Memory B cell (primary cell): ENCODE data around the gene ARID3A.
A peak's percentile ranks its signal among the peaks of the same experiment; 100 is the strongest.

ENCODE experiments used
- ATAC-seq: fragments of 150-1000 bp; cut with Tn5 transposase; 2 replicates; pipeline ENCODE4 v1.10.0; 2021; ENCODE audit warnings: low read depth, mild to moderate bottlenecking, moderate library complexity
- DNase-seq, 2 donors: peaks; one replicate each; pipeline ENCODE4 v3.0.0; 2022; ENCODE audit warnings: low spot score in 2 of 2
- H3K27ac Mint-ChIP-seq: one replicate; pipeline ENCODE4 v1.8.0; 2022; ENCODE audit warnings: mild to moderate bottlenecking, moderate library complexity, mixed read lengths
- H3K27me3 Mint-ChIP-seq: one replicate; pipeline ENCODE4 v1.8.0; 2022; ENCODE audit warnings: mixed read lengths
- H3K36me3 Mint-ChIP-seq: one replicate; pipeline ENCODE4 v1.8.0; 2022; ENCODE audit warnings: mild to moderate bottlenecking, mixed read lengths
- H3K4me1 Mint-ChIP-seq: one replicate; pipeline ENCODE4 v1.8.0; 2022; ENCODE audit warnings: mixed read lengths
- H3K4me3 Mint-ChIP-seq: one replicate; pipeline ENCODE4 v1.8.0; 2022; ENCODE audit warnings: mild to moderate bottlenecking, moderate library complexity, mixed read lengths
- H3K9me3 Mint-ChIP-seq: one replicate; pipeline ENCODE4 v1.8.0; 2022; ENCODE audit warnings: mixed read lengths

ARID3A gene

DNA sequence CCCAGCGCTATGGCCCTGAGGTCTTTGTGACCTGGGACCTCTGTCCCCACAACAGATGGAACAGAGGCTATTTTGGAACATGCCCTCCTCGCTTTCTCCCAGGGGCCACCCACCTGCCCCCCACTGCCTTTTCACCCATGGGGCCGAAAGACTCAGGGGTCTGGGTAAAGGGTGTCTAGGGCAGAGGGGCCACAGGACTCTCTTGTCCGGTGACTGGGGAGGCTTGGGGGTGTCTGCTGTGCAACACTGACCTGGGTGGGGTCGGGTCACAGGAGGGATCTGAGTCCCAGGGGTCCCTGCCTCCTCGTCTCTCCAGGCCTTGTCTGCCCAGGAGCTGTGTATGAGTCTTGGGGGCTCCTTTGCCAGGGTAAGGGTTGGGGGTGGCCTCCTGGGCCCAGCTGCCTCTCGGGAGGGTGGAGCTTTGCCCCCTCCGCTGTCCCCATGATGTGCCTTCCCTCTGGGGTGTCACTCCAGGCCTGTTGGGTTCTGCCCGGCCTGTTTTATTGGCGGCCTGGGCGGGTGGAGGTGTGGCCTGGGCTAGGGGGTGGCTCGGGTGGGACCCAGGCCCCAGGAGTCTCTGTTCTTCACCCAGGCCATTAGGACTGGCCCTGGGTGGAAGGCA lies 2.1 kb downstream of the ARID3A start:
- Mint-ChIP-seq H3K4me1 (peaks cover 8% of the 10 kb centered on the region), H3K27me3 (no peaks in the 10 kb centered on the region), H3K27ac (peak overlapping the region; percentile 41), H3K9me3 (no peaks in the 10 kb centered on the region), H3K36me3 (no peaks in the 10 kb centered on the region), H3K4me3 (peak overlapping the region; percentile 46)
- ATAC-seq (no peak), DNase-seq (no peak)

DNA sequence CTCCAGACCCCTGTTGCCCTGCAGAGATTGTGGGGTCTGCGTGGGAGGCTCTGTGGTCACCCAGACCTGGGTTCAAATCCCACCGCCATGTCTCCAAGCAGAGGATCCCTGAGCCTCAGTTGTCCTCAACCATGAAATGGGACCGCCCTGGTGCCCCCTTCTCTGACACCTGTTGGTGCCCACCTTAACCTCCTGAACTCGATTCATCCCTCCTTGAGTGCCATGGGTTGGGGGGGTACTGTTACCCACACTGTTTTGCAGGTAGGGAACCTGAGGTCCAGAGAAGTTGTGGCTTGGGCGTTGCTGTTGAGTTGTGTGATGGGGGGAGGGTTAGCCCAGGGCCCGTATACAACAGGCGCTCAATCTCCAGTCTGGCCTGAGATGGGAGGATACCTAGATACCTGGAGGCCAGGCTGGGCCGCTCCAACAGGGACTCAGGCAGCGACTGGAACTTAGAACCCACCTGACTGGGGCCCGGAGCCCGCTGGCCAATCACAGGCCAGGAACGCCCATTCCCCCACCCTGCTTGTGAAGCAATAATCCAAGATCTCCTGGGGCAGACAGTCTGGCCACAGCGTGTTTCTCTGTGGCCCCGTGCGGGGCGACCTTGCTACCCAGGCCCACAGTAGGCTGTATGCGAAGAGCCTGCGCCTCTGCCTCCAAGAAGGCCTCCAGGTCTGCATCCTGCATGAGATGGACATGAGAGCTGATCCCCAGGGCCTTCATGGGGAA lies 2.8 kb downstream of the ARID3A start:
- DNase-seq (no peak), ATAC-seq (no peak)
- Mint-ChIP-seq H3K9me3 (no peaks in the 10 kb centered on the region), H3K27ac (peak overlapping the region; percentile 41), H3K4me3 (peak overlapping the region; percentile 11), H3K4me1 (peaks cover 11% of the 10 kb centered on the region), H3K36me3 (no peaks in the 10 kb centered on the region), H3K27me3 (no peaks in the 10 kb centered on the region)

DNA sequence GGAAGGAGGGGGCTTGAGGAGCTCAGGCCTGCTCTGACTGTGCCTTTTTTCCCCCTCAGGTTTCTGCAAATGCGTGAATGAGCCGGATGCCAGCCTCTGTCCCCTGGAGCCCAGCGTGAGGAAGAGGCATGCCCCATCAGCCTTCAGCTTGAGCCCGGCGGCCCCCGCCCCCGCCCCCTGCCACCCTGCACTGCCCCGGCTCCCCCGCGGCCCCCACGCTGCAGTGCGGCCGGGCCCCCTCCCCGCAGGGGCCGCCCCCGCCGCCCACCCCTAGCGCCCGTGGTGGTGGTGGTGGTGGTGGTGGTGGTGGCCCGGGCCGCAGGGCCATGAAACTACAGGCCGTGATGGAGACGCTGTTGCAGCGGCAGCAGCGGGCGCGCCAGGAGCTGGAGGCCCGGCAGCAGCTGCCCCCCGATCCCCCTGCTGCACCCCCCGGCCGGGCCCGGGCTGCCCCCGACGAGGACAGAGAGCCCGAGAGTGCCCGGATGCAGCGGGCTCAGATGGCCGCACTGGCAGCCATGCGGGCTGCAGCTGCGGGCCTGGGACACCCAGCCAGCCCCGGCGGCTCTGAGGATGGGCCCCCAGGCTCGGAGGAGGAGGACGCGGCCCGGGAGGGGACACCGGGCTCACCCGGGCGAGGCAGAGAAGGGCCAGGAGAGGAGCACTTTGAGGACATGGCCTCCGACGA lies 3.5 kb downstream of the ARID3A start:
- Mint-ChIP-seq H3K27me3 (no peaks in the 10 kb centered on the region), H3K36me3 (no peaks in the 10 kb centered on the region), H3K4me1 (peaks cover 11% of the 10 kb centered on the region), H3K27ac (no peak overlapping the region), H3K4me3 (no peak overlapping the region), H3K9me3 (no peaks in the 10 kb centered on the region)
- DNase-seq (no peak), ATAC-seq (no peak)

DNA sequence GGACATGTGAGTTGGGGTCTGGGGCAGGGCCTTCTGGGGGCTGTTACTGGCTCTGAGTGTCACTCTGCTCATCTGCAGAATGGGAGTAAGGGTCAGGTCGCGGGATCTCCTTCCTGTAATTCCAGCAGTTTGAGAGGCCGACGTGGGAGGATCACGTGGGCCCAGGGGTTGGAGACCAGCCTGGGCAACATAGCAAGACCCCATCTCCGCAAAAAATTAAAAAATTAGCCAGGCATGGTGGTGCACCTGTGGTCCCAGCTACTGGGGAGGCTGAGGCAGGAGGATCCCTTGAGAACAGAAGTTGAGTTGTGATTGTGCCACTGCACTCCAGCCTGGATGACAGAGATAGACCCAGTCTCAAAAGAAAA lies 4.0 kb downstream of the ARID3A start:
- Mint-ChIP-seq H3K27ac (no peak overlapping the region), H3K27me3 (no peaks in the 10 kb centered on the region), H3K4me1 (peaks cover 9% of the 10 kb centered on the region), H3K4me3 (no peak overlapping the region), H3K36me3 (no peaks in the 10 kb centered on the region), H3K9me3 (no peaks in the 10 kb centered on the region)
- ATAC-seq (no peak), DNase-seq (no peak)

DNA sequence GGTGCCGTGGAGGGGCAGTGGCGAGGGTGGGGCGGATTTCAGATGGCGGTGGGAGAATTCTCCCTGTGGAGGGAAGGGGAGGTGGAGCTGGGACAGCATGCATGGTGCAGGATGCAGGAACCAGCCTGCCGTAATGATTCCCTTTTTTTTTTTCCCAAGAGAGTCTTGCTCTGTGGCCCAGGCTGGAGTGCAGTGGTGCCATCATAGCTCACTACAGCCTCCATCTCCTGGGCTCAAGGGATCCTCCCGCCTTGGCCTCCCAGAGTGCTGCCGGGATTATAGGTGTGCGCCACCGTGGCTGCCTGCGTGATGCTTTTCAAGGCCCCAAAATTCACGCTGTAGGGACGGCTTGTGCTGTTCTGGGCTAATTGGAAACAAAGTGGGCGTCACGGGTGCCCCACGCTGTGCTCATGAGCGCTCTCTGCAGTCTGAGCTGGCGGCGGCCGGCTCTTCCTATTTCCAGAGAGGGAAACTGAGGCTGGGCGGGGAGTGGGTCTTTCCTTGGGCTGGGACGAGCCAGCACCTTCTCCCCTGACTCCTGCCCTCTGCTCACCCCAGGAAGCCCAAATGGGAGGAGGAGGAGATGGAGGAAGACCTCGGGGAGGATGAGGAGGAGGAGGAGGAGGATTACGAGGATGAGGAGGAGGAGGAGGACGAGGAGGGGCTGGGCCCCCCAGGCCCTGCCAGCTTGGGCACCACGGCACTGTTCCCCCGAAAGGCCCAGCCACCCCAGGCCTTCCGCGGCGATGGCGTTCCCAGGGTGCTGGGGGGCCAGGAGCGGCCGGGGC lies 6.2 kb downstream of the ARID3A start:
- ATAC-seq (no peak), DNase-seq (no peak)
- Mint-ChIP-seq H3K9me3 (no peaks in the 10 kb centered on the region), H3K36me3 (peaks cover 2% of the 10 kb centered on the region), H3K27me3 (no peaks in the 10 kb centered on the region), H3K27ac (peak overlapping the region; percentile 88), H3K4me3 (peak overlapping the region; percentile 55), H3K4me1 (peaks cover 13% of the 10 kb centered on the region)

DNA sequence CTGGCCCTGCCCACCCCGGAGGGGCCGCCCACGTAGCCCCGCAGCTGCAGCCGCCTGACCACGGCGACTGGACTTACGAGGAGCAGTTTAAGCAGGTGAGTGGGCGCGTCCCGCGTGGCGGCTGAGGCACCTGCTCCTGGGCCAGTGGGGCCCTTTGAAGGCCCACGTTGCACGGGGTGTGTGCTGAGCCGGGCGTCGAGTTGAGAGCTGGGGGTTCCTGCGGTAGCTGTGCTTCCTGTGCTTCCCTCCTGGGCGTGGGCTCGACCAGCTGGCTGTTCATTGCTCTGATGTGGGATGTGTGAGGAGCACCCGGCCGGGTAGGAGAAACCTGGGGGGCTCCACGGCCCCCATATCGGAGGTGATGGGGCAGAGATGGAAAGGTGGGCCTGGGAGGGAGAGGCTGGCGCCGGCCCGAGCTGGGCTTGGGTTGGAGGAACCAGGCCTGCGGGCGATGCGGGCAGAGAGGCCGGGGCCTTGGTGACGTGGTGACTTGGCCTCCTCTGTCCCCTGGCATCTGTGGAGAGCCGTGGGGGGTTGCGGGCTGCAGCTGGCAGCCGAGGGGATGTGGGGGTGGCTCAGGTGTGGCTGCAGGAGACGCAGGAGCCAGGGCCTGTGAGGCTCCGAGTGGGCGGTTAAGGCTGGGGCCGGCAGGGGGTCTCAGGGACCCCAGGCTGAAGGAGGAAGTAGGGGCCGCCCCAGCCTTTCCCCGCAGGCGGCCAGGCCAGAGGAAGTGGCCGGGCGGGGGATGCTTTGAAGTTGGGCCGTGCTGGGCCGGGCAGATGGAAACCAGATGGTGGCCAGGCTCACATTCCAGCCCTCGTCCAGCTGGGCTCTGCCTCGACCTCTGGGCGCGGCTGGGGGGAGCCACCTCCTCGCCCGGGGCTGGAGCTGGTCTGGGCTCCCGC lies 7.1 kb downstream of the ARID3A start:
- H3K27me3 Mint-ChIP-seq: no peaks in the 10 kb centered on the region
- no peaks in the 10 kb centered on the region for H3K9me3 Mint-ChIP-seq
- peak overlapping the region; percentile 79 for H3K4me3 Mint-ChIP-seq
- peak overlapping the region; percentile 88 for H3K27ac Mint-ChIP-seq
- H3K4me1 Mint-ChIP-seq: peaks cover 17% of the 10 kb centered on the region
- peaks cover 6% of the 10 kb centered on the region for H3K36me3 Mint-ChIP-seq
- ATAC-seq (peak; percentile 74), DNase-seq (no peak)

DNA sequence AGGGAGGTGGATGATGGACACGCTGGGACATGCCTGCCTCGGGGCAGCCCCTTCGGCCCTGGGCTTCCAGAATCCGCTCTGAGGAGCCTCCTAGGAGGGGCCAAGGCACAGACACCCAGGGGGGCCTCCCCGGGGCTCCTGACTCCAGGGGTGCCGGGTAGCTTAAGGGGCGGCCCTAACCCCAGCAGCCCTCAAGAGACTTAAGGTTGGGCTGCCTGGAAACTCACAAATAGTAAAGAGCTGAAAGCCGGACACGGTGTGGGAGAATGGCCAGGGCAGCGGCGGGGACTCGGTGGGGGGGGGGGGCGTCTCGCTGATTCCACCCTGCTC lies 7.7 kb downstream of the ARID3A start:
- Mint-ChIP-seq H3K27me3 (no peaks in the 10 kb centered on the region), H3K4me3 (no peak overlapping the region), H3K4me1 (peaks cover 17% of the 10 kb centered on the region), H3K9me3 (no peaks in the 10 kb centered on the region), H3K27ac (no peak overlapping the region), H3K36me3 (peaks cover 6% of the 10 kb centered on the region)
- ATAC-seq (no peak), DNase-seq (no peak)

DNA sequence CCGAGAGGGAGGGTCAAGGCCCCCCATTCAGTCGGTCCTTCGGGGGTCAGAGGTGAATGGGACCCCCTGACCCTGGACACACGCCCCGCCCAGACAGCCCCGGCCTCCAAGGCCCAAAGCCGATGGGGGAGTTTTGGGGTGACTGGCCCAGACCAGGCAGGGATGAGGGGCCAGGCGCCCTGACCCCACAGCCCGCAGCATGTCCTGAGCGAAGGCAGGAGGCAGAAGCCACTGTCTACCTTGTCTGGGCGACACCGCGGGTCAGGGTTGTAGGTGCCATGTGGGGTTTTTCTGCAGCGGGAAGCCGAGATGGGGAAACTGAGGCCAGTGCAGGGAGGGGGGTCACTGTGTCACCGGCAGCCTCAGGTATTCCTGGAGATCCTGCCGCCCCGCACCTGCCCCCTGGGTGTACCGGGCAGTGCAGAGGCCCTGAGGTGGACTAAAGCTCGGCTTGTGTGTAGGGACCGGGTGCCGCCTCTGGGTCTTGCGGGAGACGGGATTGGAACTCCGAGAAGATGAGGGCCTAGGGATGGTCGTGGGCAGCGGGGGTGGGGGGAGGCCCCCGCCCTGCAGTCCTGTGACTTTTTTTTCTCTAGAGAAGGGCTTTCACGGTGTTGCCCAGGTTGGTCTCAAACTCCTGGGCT lies 8.5 kb downstream of the ARID3A start:
- DNase-seq: no peak
- peaks cover 17% of the 10 kb centered on the region for H3K4me1 Mint-ChIP-seq
- H3K27me3 Mint-ChIP-seq: no peaks in the 10 kb centered on the region
- no peak overlapping the region for H3K27ac Mint-ChIP-seq
- ATAC-seq: no peak
- H3K36me3 Mint-ChIP-seq: peaks cover 6% of the 10 kb centered on the region
- H3K4me3 Mint-ChIP-seq: no peak overlapping the region
- H3K9me3 Mint-ChIP-seq: no peaks in the 10 kb centered on the region

DNA sequence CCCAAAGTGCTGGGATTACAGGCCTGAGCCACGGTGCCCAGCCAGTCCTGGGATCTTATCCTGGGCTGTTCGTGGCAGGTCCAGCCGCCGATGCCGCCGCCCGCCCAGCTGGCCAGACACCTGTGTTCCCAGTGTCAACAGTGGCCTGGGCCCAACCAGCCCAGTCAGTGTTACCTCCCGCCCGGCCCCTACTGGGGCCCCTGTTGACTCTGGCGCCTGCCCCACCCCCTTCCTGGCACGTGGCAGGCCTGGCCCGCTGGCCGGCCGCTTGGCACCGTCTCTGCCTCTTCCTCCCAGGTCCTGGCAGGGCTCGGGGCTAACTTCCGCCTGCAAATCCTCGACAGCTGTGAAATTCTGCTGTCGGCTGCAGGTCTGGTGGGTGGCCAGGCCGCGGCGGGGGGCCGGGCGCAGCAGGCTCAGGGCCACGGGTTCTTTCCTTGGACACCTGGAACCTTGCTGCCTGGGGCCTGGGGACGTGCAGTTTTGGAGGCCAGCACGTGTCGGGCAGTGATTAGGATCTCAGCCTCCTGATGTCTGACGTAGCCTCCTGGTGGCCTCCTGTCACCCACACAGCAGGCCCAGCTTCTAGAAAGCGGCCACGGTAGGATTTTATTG lies 9.1 kb downstream of the ARID3A start:
- H3K9me3 Mint-ChIP-seq: no peaks in the 10 kb centered on the region
- H3K27ac Mint-ChIP-seq: no peak overlapping the region
- H3K4me3 Mint-ChIP-seq: no peak overlapping the region
- DNase-seq (no peak), ATAC-seq (peak; percentile 23)
- H3K4me1 Mint-ChIP-seq: peaks cover 21% of the 10 kb centered on the region
- no peaks in the 10 kb centered on the region for H3K27me3 Mint-ChIP-seq
- H3K36me3 Mint-ChIP-seq: peaks cover 6% of the 10 kb centered on the region

DNA sequence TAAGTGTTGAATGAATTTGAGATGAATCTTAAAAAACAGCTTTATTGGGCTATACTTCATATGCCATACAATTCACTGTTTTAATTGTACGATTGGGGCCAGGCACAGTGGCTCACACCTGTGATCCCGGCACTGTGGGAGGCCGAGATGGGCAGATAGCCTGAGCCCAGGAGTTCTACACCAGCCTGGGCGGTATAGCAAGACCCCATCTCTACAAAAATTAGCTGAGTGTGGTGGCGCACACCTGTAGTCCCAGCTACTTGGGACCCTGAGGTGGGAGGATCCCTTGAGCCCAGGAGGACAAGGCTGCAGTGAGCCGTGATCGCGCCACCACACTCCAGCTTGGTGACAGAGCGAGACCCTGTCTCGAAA lies 10.3 kb downstream of the ARID3A start:
- H3K4me1 Mint-ChIP-seq: peaks cover 25% of the 10 kb centered on the region
- H3K9me3 Mint-ChIP-seq: no peaks in the 10 kb centered on the region
- no peaks in the 10 kb centered on the region for H3K27me3 Mint-ChIP-seq
- no peak overlapping the region for H3K4me3 Mint-ChIP-seq
- H3K27ac Mint-ChIP-seq: no peak overlapping the region
- DNase-seq: no peak
- ATAC-seq: no peak
- peaks cover 6% of the 10 kb centered on the region for H3K36me3 Mint-ChIP-seq

DNA sequence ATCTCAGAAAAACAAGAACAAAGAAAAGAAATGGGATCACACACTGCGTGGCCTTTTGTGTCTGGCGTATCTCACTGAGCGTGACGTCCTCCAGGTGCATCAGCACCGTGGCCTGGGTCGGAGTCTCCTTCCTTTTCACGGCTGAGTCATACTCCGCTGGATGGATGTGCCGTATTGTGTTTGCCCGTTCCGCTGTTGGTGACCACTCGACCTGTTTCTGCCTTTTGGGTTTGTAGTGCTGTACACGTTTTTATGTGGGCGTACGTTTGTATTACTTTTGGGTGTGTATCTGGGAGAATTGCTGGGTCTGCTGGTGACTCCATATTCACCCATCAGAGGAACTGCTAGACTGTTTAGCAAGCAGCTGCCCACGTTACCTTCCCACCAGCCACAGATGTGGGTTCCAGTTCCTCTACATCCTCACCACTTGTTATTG lies 11.4 kb downstream of the ARID3A start:
- Mint-ChIP-seq H3K4me1 (peaks cover 29% of the 10 kb centered on the region), H3K9me3 (no peaks in the 10 kb centered on the region), H3K4me3 (no peak overlapping the region), H3K27ac (peak overlapping the region; percentile 85), H3K36me3 (peaks cover 6% of the 10 kb centered on the region), H3K27me3 (no peaks in the 10 kb centered on the region)
- DNase-seq (no peak), ATAC-seq (peak; percentile 20)

DNA sequence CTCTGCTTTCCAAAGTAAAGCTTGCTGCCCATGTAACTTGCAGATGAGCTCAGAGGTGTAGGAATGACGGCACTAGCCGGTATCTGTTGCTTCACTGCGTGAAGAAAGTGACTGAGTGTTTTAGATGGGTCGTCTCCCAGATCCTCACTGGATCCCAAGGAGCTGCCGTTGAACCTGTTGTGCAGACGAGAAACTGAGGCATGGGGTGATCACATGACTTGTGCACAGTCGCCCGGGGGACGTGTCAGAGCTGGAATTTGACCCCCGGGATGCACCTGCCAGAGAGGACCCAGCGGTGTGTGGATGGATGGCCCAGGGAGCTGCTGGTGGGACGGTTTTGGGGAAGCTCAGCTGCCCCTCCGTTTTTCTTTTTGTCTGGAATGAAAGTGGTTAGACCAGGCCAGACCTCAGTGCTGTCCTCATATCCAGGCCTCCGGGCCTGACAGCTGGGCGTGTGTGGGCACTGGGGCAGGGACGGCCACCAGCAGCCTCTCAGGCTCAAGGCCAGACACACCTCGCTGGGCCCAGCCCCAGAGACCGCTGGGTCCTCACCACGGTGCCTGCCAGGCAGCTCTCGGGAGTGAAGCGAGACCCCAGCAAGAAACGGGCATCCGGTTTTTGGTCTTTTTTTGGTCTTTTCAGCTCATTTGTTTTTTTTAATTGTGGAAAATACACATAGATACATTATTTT lies 12.5 kb downstream of the ARID3A start:
- Mint-ChIP-seq H3K27me3 (no peaks in the 10 kb centered on the region), H3K27ac (peak overlapping the region; percentile 53), H3K4me1 (peaks cover 22% of the 10 kb centered on the region), H3K36me3 (peaks cover 6% of the 10 kb centered on the region), H3K4me3 (no peak overlapping the region), H3K9me3 (no peaks in the 10 kb centered on the region)
- DNase-seq: no peak
- no peak for ATAC-seq
